AG04449 (cell line): Measurements from ENCODE around the gene IL15.

Source experiments
- CTCF ChIA-PET: fragments of 350-600 bp; formaldehyde crosslinking; extraction: SDS; loops from one replicate; lab custom pipeline; 2021; ENCODE audit warnings: antibody characterized with exemption; lab: Yijun Ruan, JAX
- POLR2A ChIA-PET: fragments of 400-600, 350-600 bp; formaldehyde crosslinking; extraction: SDS; loops from one replicate; lab custom pipeline; 2020; ENCODE audit warnings: antibody characterized with exemption, inconsistent platforms; lab: Yijun Ruan, JAX
- DNase-seq: peaks from one replicate; pipeline ENCODE4 v3.0.0-alpha.2; 2010; ENCODE audit warnings: low read depth, low spot score
- H3K4me3 ChIP-seq: 2 replicates; pipeline ENCODE4 v1.5.1; 2011; ENCODE audit warnings: low read depth, mild to moderate bottlenecking, control low read depth, low read length
- CTCF ChIP-seq: IDR thresholded peaks from one replicate; pipeline ENCODE4 v1.5.1; 2011; ENCODE audit warnings: mild to moderate bottlenecking, moderate library complexity, low read length, control low read depth, inconsistent platforms; ENCODE audit not compliant: insufficient read depth; ENCODE audit errors: missing control alignments

Gene IL15

GRCh38 chr4:141763374-141763773, 127.0 kb downstream of the IL15 start:
- POLR2A ChIA-PET: no interaction called here
- no peak for TF ChIP-seq CTCF
- no peak for DNase-seq
- CTCF ChIA-PET: no interaction called here
- no peak overlapping the region for H3K4me3 ChIP-seq

GRCh38 chr4:141768954-141769353, 132.6 kb downstream of the IL15 start:
- POLR2A ChIA-PET: interaction anchor here (0.7 kb wide), 1 partner anchor 419 kb away, joined by 6 read pairs; no protein-coding TSS in a partner anchor
- CTCF ChIA-PET: interaction anchor here (0.6 to 0.8 kb wide), 3 partner anchors 11 to 1735 kb away, joined by 3 read pairs; no protein-coding TSS in a partner anchor
- peak; percentile 41 for DNase-seq
- no peak overlapping the region for H3K4me3 ChIP-seq
- no peak for TF ChIP-seq CTCF

GRCh38 chr4:141771889-141772830, 135.8 kb downstream of the IL15 start:
- ChIA-PET CTCF (no interaction called here), POLR2A (no interaction called here)
- DNase-seq: no peak
- no peak for TF ChIP-seq CTCF
- H3K4me3 ChIP-seq: no peak overlapping the region

GRCh38 chr4:141772838-141773237, 136.5 kb downstream of the IL15 start:
- ChIA-PET POLR2A (no interaction called here), CTCF (no interaction called here)
- TF ChIP-seq CTCF: no peak
- DNase-seq: no peak
- no peak overlapping the region for H3K4me3 ChIP-seq

GRCh38 chr4:141782205-141782604, 145.8 kb downstream of the IL15 start:
- TF ChIP-seq CTCF: no peak
- CTCF ChIA-PET: no interaction called here
- DNase-seq: no peak
- H3K4me3 ChIP-seq: no peak overlapping the region
- POLR2A ChIA-PET: no interaction called here
